ENCODE results near the gene MYF5.

- TF ChIP-seq, protein P1, sequence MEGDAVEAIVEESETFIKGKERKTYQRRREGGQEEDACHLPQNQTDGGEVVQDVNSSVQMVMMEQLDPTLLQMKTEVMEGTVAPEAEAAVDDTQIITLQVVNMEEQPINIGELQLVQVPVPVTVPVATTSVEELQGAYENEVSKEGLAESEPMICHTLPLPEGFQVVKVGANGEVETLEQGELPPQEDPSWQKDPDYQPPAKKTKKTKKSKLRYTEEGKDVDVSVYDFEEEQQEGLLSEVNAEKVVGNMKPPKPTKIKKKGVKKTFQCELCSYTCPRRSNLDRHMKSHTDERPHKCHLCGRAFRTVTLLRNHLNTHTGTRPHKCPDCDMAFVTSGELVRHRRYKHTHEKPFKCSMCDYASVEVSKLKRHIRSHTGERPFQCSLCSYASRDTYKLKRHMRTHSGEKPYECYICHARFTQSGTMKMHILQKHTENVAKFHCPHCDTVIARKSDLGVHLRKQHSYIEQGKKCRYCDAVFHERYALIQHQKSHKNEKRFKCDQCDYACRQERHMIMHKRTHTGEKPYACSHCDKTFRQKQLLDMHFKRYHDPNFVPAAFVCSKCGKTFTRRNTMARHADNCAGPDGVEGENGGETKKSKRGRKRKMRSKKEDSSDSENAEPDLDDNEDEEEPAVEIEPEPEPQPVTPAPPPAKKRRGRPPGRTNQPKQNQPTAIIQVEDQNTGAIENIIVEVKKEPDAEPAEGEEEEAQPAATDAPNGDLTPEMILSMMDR (IDR thresholded peaks at IDR 0.05): no peak
- TF ChIP-seq POLR2AphosphoS5 (IDR thresholded peaks at IDR 0.05) (no peak), POLR2A (IDR thresholded peaks at IDR 0.05) (no peak)
These were observed 4.6 kb downstream of the MYF5 start for GRCh38 chr12:80721326-80721725.

Data from prostate gland (tissue), 2 donors.